ENCODE data around the gene TRAF2.
A peak's percentile ranks its signal among the peaks of the same experiment; 100 is the strongest.

The TRAF2 gene

DNA sequence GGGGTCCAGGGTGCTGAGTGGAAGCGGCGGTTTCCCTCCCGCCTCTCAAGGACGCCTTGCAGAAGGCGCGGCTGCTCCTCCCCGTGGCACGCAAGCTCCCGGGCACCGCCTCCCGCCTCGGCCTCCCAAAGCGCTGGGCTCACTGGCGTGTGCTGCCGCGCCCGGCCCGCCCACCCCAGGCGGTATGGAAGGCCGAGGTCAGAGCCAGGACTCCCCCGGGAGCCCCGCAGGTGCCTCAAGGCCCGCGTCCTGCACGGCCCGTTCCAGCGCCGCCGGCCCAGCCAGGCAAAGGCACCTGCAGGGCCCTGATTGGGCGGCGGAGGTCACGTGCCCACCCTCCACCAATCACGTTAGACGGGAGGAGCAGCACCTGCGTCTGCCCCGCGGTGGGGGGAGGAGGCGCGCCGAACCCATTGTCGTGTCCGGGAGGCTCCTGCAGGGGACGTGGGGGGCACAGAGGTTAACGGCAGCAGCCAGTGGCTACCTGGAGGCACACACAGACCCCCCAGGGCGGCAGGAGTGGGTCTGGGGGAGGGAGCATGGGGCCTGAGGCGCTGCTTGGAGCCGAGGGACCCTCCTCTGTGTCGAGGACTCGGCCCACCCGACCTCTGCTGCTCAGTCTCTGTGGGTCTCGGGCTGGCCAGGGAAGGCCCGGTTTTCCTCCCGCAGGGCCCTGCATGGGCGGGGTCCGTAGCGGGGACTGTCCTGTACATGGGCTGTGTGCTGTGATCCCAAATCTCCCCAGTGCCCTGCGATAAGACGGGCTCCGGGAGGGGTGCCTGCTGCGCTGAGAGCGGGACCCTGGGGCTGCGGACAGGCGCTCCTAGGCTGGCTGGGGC is 63.7 kb downstream of the TRAF2 start:
- TF ChIP-seq ZFP3 (CRISPR knock-in tag; IDR thresholded peaks at IDR 0.05) (no peak), ZNF565 (CRISPR knock-in tag; conservative IDR thresholded peaks at IDR 0.05; ENCODE audit: low read depth) (no peak), RARB (CRISPR knock-in tag; IDR thresholded peaks at IDR 0.05) (no peak), CSDC2 (CRISPR knock-in tag; IDR thresholded peaks at IDR 0.05) (no peak), SNAI2 (CRISPR knock-in tag; IDR thresholded peaks at IDR 0.05) (peak; percentile 65; the same call in 1 of the 2 replicates), ESRRG (CRISPR knock-in tag; IDR thresholded peaks at IDR 0.05) (no peak)
- TF ChIP-seq, protein P1, sequence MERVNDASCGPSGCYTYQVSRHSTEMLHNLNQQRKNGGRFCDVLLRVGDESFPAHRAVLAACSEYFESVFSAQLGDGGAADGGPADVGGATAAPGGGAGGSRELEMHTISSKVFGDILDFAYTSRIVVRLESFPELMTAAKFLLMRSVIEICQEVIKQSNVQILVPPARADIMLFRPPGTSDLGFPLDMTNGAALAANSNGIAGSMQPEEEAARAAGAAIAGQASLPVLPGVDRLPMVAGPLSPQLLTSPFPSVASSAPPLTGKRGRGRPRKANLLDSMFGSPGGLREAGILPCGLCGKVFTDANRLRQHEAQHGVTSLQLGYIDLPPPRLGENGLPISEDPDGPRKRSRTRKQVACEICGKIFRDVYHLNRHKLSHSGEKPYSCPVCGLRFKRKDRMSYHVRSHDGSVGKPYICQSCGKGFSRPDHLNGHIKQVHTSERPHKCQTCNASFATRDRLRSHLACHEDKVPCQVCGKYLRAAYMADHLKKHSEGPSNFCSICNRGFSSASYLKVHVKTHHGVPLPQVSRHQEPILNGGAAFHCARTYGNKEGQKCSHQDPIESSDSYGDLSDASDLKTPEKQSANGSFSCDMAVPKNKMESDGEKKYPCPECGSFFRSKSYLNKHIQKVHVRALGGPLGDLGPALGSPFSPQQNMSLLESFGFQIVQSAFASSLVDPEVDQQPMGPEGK (CRISPR knock-in tag; IDR thresholded peaks at IDR 0.05; ENCODE audit: borderline replicate concordance) = no peak
- ATAC-seq = peak; percentile 92

DNA sequence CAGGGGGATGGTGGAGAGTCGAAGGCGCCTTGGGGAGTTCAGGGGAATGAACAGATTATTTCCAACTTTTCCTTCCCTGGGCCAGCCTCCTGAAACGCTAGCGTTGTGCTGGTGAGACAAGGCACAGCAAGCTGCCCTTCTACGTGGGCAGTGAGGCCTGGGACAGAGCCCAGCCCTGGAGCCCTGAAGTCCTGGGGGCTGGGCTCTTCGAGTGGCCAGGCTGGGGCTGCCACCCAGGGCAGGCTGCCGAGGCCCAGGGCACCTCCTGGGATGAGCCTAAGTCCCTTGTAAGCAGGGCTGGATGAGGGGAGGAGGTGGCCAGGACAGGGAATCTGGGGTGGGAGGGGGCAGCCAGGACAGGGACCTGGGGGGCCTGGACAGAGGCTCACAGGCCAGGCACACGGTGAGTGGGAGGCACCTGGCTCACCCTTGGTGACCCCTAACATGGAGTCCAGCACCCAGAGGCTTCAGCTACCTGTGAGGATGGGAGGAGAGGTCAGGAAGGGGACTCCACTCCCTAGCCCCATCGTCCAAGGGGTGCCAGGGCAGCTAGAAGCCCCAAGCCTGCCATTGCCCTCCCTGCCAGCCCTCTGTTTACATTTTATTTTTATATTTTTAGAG is 64.5 kb downstream of the TRAF2 start:
- TF ChIP-seq CSDC2 (CRISPR knock-in tag; IDR thresholded peaks at IDR 0.05) (no peak), BACH2 (CRISPR knock-in tag; IDR thresholded peaks at IDR 0.05; ENCODE audit: borderline replicate concordance) (no peak), ESRRG (CRISPR knock-in tag; IDR thresholded peaks at IDR 0.05) (no peak), PPARA (CRISPR knock-in tag; IDR thresholded peaks at IDR 0.05; ENCODE audit: borderline replicate concordance) (no peak)
- TF ChIP-seq, protein P2, sequence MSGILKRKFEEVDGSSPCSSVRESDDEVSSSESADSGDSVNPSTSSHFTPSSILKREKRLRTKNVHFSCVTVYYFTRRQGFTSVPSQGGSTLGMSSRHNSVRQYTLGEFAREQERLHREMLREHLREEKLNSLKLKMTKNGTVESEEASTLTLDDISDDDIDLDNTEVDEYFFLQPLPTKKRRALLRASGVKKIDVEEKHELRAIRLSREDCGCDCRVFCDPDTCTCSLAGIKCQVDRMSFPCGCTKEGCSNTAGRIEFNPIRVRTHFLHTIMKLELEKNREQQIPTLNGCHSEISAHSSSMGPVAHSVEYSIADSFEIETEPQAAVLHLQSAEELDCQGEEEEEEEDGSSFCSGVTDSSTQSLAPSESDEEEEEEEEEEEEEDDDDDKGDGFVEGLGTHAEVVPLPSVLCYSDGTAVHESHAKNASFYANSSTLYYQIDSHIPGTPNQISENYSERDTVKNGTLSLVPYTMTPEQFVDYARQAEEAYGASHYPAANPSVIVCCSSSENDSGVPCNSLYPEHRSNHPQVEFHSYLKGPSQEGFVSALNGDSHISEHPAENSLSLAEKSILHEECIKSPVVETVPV (CRISPR knock-in tag; IDR thresholded peaks at IDR 0.05) = no peak
- ATAC-seq = peak; percentile 36

DNA sequence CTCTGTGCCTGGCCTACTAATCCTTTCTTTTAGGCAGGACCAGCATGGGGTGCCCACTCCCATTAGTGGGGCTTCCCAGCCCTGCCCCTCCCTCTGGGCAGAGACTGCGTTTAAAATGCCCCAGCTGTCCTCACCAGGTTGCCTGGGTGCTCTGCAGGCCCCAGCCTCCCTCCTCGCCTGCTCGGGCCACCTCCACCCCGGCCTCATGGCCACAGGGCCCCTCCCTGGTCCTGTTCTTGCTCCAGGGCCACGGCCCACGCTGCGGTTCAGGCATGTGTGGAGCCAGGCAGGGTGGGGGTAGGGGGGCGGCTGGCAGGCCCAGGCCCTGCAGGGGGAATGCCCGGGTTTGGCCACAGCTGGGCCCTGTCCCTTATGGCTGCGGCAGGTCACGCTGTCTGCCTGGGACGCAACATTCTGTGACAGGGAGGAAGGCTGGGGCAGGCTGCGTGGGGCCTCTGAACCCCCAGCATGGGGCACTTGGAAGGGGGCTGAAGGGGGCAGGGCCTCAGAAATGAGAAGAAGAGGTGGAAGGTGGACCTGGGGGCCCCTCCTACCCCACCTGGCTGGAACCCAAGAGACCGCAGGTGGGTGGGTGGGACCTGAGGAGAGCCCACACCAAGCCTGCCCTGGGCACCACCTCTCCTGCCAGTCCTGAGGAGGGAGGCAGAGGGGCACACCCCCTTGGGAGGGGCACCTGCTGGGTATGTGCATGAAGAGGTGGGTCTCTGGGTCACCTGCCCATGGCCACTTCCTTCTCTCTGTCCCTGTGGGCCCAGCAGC is 65.4 kb downstream of the TRAF2 start, which contains the start of gene LCN12:
TSS of gene LCN12 (plus strand) at position 733 of the 780 bp plus-strand sequence. CDS start 55 bp downstream, outside the sequence.
- no peak for ATAC-seq
- TF ChIP-seq ARNTL (CRISPR knock-in tag; IDR thresholded peaks at IDR 0.05; ENCODE audit: borderline replicate concordance, low read depth) (no peak), CSDC2 (CRISPR knock-in tag; IDR thresholded peaks at IDR 0.05) (no peak), OSR1 (CRISPR knock-in tag; IDR thresholded peaks at IDR 0.05) (no peak), PPARA (CRISPR knock-in tag; IDR thresholded peaks at IDR 0.05; ENCODE audit: borderline replicate concordance) (no peak), ZFP3 (CRISPR knock-in tag; IDR thresholded peaks at IDR 0.05) (no peak), ESRRG (CRISPR knock-in tag; IDR thresholded peaks at IDR 0.05) (no peak), BACH2 (CRISPR knock-in tag; IDR thresholded peaks at IDR 0.05; ENCODE audit: borderline replicate concordance) (no peak), ZNF565 (CRISPR knock-in tag; conservative IDR thresholded peaks at IDR 0.05; ENCODE audit: low read depth) (no peak), GLIS3 (CRISPR knock-in tag; IDR thresholded peaks at IDR 0.05) (no peak), ZNF8 (CRISPR knock-in tag; IDR thresholded peaks at IDR 0.05) (no peak), ZC3H10 (CRISPR knock-in tag; IDR thresholded peaks at IDR 0.05) (no peak)
- TF ChIP-seq, protein P3, sequence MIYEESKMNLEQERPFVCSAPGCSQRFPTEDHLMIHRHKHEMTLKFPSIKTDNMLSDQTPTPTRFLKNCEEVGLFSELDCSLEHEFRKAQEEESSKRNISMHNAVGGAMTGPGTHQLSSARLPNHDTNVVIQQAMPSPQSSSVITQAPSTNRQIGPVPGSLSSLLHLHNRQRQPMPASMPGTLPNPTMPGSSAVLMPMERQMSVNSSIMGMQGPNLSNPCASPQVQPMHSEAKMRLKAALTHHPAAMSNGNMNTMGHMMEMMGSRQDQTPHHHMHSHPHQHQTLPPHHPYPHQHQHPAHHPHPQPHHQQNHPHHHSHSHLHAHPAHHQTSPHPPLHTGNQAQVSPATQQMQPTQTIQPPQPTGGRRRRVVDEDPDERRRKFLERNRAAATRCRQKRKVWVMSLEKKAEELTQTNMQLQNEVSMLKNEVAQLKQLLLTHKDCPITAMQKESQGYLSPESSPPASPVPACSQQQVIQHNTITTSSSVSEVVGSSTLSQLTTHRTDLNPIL (CRISPR knock-in tag; IDR thresholded peaks at IDR 0.05; ENCODE audit: low read depth) = no peak

DNA sequence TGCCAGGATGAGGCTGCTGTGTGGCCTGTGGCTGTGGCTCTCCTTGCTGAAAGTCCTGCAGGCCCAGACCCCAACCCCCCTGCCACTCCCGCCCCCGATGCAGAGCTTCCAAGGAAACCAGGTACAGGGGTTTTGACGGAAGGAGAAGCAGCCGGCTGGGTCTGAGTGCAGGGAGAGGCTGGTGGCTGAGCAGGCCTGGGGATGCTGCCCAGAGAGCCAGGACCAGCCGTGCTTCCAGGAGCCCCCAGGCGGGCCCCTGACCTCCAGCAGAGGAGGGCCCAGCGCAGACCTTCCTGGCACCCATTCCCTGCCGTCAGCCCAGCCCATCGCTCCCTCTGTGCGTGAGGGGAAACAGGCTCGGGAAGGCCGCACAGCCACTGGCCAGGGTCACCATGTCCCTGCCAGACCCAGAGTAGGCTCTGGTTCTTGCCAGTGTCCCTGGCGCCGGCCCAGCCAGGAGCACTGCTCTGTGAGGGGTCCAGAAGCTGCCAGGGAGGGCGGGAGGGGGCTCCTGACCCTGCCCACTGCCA is 66.1 kb downstream of the TRAF2 start:
- no peak for ATAC-seq
- TF ChIP-seq GLIS3 (CRISPR knock-in tag; IDR thresholded peaks at IDR 0.05) = no peak
- no peak for TF ChIP-seq PPARA (CRISPR knock-in tag; IDR thresholded peaks at IDR 0.05; ENCODE audit: borderline replicate concordance)
- no peak for TF ChIP-seq ZNF8 (CRISPR knock-in tag; IDR thresholded peaks at IDR 0.05)
- no peak for TF ChIP-seq TCF4 (CRISPR knock-in tag; IDR thresholded peaks at IDR 0.05; ENCODE audit: borderline replicate concordance)
- no peak for TF ChIP-seq ZFP3 (CRISPR knock-in tag; IDR thresholded peaks at IDR 0.05)
- TF ChIP-seq ZNF565 (CRISPR knock-in tag; conservative IDR thresholded peaks at IDR 0.05; ENCODE audit: low read depth) = no peak
